ENCODE measurements around the gene IMMP2L.

The IMMP2L gene

DNA sequence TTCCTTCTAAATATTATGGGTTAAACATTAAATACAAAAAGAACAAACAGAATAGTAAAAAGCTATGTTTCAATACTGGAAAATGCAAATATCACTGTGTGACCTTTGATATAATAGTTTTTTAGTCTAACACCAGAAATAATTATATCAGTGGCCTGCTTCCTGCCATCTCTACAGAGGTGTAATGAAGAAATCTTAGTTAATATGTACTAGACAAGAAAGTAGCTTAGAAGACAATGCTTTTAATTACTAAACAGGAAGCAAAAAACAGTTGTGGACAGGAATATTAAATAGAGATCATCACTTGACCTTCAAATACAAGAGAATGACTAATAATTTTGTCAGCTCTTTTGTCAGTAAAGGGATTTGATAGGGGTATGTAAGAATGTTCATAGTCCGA is 518.7 kb downstream of the IMMP2L start:
- no peaks in the 10 kb centered on the region for H3K9me3 Mint-ChIP-seq
- H3K36me3 Mint-ChIP-seq (ENCODE audit: low read depth), result peaks cover 3% of the 10 kb centered on the region
- H3K4me1 Mint-ChIP-seq (ENCODE audit: low read depth), result peaks cover 10% of the 10 kb centered on the region
- H3K4me3 Mint-ChIP-seq, result no peak overlapping the region
- no peaks in the 10 kb centered on the region for H3K27me3 Mint-ChIP-seq (ENCODE audit: low read depth)
- H3K27ac Mint-ChIP-seq, result no peak overlapping the region

- H3K4me1 Mint-ChIP-seq (ENCODE audit: low read depth), result peaks cover 12% of the 10 kb centered on the region
- H3K27ac Mint-ChIP-seq, result no peak overlapping the region
- no peak overlapping the region for H3K4me3 Mint-ChIP-seq
- no peaks in the 10 kb centered on the region for H3K36me3 Mint-ChIP-seq (ENCODE audit: low read depth)
- H3K27me3 Mint-ChIP-seq (ENCODE audit: low read depth), result no peaks in the 10 kb centered on the region
- H3K9me3 Mint-ChIP-seq, result no peaks in the 10 kb centered on the region
Observed at GRCh38 chr7:111042842-111043241, 519.5 kb downstream of the IMMP2L start.

DNA sequence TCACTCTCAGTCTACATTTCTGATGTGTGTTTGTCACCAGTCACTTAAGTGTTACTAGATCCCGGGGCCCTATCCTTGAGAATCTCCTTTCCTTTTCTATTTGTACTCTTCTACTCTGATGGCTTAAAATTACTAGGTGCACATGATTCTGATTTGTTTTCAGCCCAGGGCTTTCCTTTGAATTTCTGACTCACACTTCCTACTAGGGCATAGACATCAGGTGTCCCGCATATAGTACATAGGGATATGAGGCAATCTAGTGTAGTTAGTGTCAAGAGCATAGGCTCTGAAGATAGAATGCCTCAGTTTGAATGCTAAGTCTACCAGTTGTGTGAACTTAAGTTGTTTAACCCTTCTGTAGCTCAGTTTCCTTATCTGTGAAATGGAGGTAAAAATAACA is 520.7 kb downstream of the IMMP2L start:
- H3K9me3 Mint-ChIP-seq, result no peaks in the 10 kb centered on the region

GRCh38 chr7:111038185-111038584 is 524.1 kb downstream of the IMMP2L start:
- H3K4me3 Mint-ChIP-seq, result no peak overlapping the region
- no peak overlapping the region for H3K27ac Mint-ChIP-seq

More for the DNA sequence above, 520.7 kb downstream of the IMMP2L start:
- peaks cover 15% of the 10 kb centered on the region for H3K4me1 Mint-ChIP-seq (ENCODE audit: low read depth)
- no peak overlapping the region for H3K4me3 Mint-ChIP-seq
- no peak overlapping the region for H3K27ac Mint-ChIP-seq
- no peaks in the 10 kb centered on the region for H3K27me3 Mint-ChIP-seq (ENCODE audit: low read depth)
- no peaks in the 10 kb centered on the region for H3K36me3 Mint-ChIP-seq (ENCODE audit: low read depth)

GRCh38 chr7:111031916-111032315 is 530.4 kb downstream of the IMMP2L start:
- Mint-ChIP-seq H3K9me3 (peaks cover 1% of the 10 kb centered on the region), H3K4me1 (ENCODE audit: low read depth) (peaks cover 26% of the 10 kb centered on the region), H3K4me3 (no peak overlapping the region), H3K27me3 (ENCODE audit: low read depth) (no peaks in the 10 kb centered on the region), H3K36me3 (ENCODE audit: low read depth) (peaks cover 6% of the 10 kb centered on the region), H3K27ac (no peak overlapping the region)

More at GRCh38 chr7:111038185-111038584, 524.1 kb downstream of the IMMP2L start:
- Mint-ChIP-seq H3K36me3 (ENCODE audit: low read depth) (no peaks in the 10 kb centered on the region), H3K9me3 (no peaks in the 10 kb centered on the region), H3K27me3 (ENCODE audit: low read depth) (no peaks in the 10 kb centered on the region), H3K4me1 (ENCODE audit: low read depth) (peaks cover 12% of the 10 kb centered on the region)

DNA sequence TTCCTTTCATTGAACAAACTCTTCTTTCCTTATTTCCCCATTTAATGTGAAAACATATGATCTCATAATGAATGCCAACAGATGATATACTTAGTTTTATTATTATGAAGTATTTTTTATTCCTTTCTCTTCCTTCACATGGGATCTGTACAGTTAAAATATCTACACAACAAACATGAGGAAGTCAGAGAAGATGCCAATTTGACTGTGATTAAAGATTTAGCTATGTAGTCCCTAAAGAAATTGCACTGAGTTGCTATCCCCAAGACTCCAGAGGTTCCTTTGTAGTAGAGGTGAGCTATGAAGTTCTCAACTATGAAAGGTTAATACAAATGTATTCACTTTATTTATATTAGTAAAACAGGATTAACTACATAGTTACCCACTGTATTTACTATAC is 532.0 kb downstream of the IMMP2L start:
- H3K27ac Mint-ChIP-seq, result no peak overlapping the region
- H3K27me3 Mint-ChIP-seq (ENCODE audit: low read depth), result no peaks in the 10 kb centered on the region
- peaks cover 39% of the 10 kb centered on the region for H3K4me1 Mint-ChIP-seq (ENCODE audit: low read depth)
- peaks cover 6% of the 10 kb centered on the region for H3K36me3 Mint-ChIP-seq (ENCODE audit: low read depth)
- peaks cover 3% of the 10 kb centered on the region for H3K9me3 Mint-ChIP-seq
- H3K4me3 Mint-ChIP-seq, result no peak overlapping the region

DNA sequence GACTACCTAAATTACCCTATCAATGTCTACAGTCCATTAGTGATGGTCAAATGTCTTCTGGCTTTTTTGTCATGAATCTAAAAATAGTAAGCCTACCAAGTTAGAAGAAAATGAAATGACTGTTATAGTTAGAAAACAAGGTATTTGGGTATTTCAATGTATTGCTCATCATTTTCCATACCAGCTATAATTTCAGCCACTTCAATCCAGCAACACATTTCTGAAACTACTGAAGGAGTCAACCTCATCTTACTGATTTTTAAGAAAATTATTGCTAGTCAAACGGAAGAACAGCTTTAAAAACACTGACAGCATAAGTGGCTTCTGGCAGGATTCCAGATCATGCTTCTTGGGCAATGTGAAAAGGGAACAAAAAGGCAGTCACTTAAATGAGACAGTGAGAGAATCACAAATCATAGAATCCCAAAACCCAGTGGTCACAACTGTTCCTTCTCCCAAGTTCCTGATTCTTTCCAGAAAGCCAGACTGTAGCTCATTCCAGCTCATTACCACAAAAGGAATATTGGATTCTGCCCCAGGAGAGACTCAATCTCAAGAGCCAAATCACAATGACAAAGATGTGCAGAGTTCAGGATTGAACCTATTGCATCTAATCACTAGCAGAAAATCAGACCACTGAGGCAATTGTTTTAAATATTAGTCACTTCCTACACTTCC is 532.6 kb downstream of the IMMP2L start:
- peak overlapping the region; percentile 14 for H3K4me3 Mint-ChIP-seq
- peaks cover 44% of the 10 kb centered on the region for H3K4me1 Mint-ChIP-seq (ENCODE audit: low read depth)
- H3K27me3 Mint-ChIP-seq (ENCODE audit: low read depth), result no peaks in the 10 kb centered on the region
- H3K36me3 Mint-ChIP-seq (ENCODE audit: low read depth), result peaks cover 6% of the 10 kb centered on the region
- H3K9me3 Mint-ChIP-seq, result peaks cover 3% of the 10 kb centered on the region
- peak overlapping the region; percentile 83 for H3K27ac Mint-ChIP-seq

GRCh38 chr7:111029141-111029572 is 533.1 kb downstream of the IMMP2L start:
- H3K27ac Mint-ChIP-seq, result peak overlapping the region; percentile 83

GRCh38 chr7:111027396-111027795 is 534.9 kb downstream of the IMMP2L start:
- H3K36me3 Mint-ChIP-seq (ENCODE audit: low read depth), result peaks cover 15% of the 10 kb centered on the region
- peak overlapping the region; percentile 61 for H3K27ac Mint-ChIP-seq
- peak overlapping the region; percentile 14 for H3K4me3 Mint-ChIP-seq
- peaks cover 6% of the 10 kb centered on the region for H3K9me3 Mint-ChIP-seq
- H3K27me3 Mint-ChIP-seq (ENCODE audit: low read depth), result no peaks in the 10 kb centered on the region
- peaks cover 56% of the 10 kb centered on the region for H3K4me1 Mint-ChIP-seq (ENCODE audit: low read depth)

More at GRCh38 chr7:111029141-111029572, 533.1 kb downstream of the IMMP2L start:
- H3K4me1 Mint-ChIP-seq (ENCODE audit: low read depth), result peaks cover 50% of the 10 kb centered on the region
- H3K36me3 Mint-ChIP-seq (ENCODE audit: low read depth), result peaks cover 10% of the 10 kb centered on the region
- no peaks in the 10 kb centered on the region for H3K27me3 Mint-ChIP-seq (ENCODE audit: low read depth)
- H3K9me3 Mint-ChIP-seq, result peaks cover 3% of the 10 kb centered on the region
- peak overlapping the region; percentile 23 for H3K4me3 Mint-ChIP-seq

DNA sequence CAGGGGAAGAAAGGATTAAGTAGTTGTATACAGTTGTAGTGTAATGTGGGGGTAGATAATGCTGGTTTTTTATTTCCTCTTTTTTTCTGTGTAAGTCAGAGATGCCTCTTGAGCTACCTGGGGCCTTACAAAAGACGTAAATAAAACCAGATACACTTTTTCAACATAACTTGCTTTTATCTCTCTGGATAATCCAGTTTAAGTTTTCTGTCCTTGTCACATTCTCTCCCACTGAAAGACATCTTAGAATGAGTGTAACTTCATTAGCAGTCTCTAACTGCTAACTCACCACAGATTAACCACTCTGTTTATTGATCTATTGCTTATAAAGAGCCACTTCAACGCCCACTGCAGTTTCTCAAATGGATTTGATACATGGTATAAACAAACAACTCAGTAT is 535.5 kb downstream of the IMMP2L start:
- Mint-ChIP-seq H3K4me3 (peak overlapping the region; percentile 41), H3K27me3 (ENCODE audit: low read depth) (no peaks in the 10 kb centered on the region), H3K9me3 (peaks cover 10% of the 10 kb centered on the region), H3K36me3 (ENCODE audit: low read depth) (peaks cover 21% of the 10 kb centered on the region), H3K4me1 (ENCODE audit: low read depth) (peaks cover 62% of the 10 kb centered on the region), H3K27ac (peak overlapping the region; percentile 89)

DNA sequence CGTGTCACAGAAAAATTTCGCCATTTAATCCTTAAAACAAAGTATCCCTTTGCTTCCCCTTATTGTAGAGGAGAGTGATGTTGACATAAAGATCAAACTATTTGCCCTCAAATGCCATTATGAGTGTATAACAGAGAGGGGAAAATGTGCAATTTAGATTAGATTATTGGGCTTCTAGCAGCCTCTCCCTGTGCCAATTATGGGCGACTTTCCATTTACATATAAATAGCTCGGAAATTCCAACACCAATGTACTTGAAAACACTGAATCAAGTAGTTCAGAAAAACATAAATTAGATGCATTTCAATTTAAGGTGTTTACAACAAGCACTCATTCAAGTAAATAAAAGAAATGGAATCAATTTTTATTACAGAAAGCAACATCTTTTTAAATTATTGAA is 535.9 kb downstream of the IMMP2L start:
- peaks cover 64% of the 10 kb centered on the region for H3K4me1 Mint-ChIP-seq (ENCODE audit: low read depth)
- H3K4me3 Mint-ChIP-seq, result no peak overlapping the region
- H3K27me3 Mint-ChIP-seq (ENCODE audit: low read depth), result no peaks in the 10 kb centered on the region
- peaks cover 22% of the 10 kb centered on the region for H3K36me3 Mint-ChIP-seq (ENCODE audit: low read depth)
- H3K27ac Mint-ChIP-seq, result peak overlapping the region; percentile 89
- H3K9me3 Mint-ChIP-seq, result peaks cover 12% of the 10 kb centered on the region

- H3K4me1 Mint-ChIP-seq (ENCODE audit: low read depth), result peaks cover 69% of the 10 kb centered on the region
- peaks cover 25% of the 10 kb centered on the region for H3K36me3 Mint-ChIP-seq (ENCODE audit: low read depth)
- H3K27me3 Mint-ChIP-seq (ENCODE audit: low read depth), result no peaks in the 10 kb centered on the region
- H3K27ac Mint-ChIP-seq, result peak overlapping the region; percentile 84
- H3K9me3 Mint-ChIP-seq, result peaks cover 15% of the 10 kb centered on the region
- peak overlapping the region; percentile 35 for H3K4me3 Mint-ChIP-seq
Observed at GRCh38 chr7:111025006-111025405, 537.3 kb downstream of the IMMP2L start.

GRCh38 chr7:111018960-111019736 is 543.1 kb downstream of the IMMP2L start:
- Mint-ChIP-seq H3K4me3 (peak overlapping the region; percentile 19), H3K27me3 (ENCODE audit: low read depth) (no peaks in the 10 kb centered on the region), H3K27ac (peak overlapping the region; percentile 14), H3K4me1 (ENCODE audit: low read depth) (peaks cover 68% of the 10 kb centered on the region), H3K9me3 (peaks cover 12% of the 10 kb centered on the region), H3K36me3 (ENCODE audit: low read depth) (peaks cover 15% of the 10 kb centered on the region)

- H3K27ac Mint-ChIP-seq, result no peak overlapping the region
- peaks cover 13% of the 10 kb centered on the region for H3K36me3 Mint-ChIP-seq (ENCODE audit: low read depth)
- H3K4me1 Mint-ChIP-seq (ENCODE audit: low read depth), result peaks cover 68% of the 10 kb centered on the region
- no peak overlapping the region for H3K4me3 Mint-ChIP-seq
- H3K27me3 Mint-ChIP-seq (ENCODE audit: low read depth), result no peaks in the 10 kb centered on the region
- peaks cover 12% of the 10 kb centered on the region for H3K9me3 Mint-ChIP-seq
Observed at GRCh38 chr7:111018447-111018846, 543.8 kb downstream of the IMMP2L start.

GRCh38 chr7:111014079-111014478 is 548.2 kb downstream of the IMMP2L start:
- Mint-ChIP-seq H3K4me3 (no peak overlapping the region), H3K4me1 (ENCODE audit: low read depth) (peaks cover 69% of the 10 kb centered on the region), H3K27me3 (ENCODE audit: low read depth) (no peaks in the 10 kb centered on the region), H3K36me3 (ENCODE audit: low read depth) (no peaks in the 10 kb centered on the region), H3K9me3 (no peaks in the 10 kb centered on the region), H3K27ac (peak overlapping the region; percentile 85)
